CD4-positive, alpha-beta memory T cell (primary cell): ENCODE measurements around the gene PML. TPM values are rescaled to one million over a fixed set of nuclear protein-coding genes. Genes with fewer than 3 reads are reported as not detected.
"Not testable (repeated sequence)": the region's sequence is repeated elsewhere in the genome, so short reads cannot be mapped to it uniquely, and the experiment has no call there.

Experiments
- CTCF ChIA-PET: fragments of 350-600 bp; sonication (Branson Sonifier 250); formaldehyde crosslinking; loops from one replicate; lab custom pipeline; 2021; ENCODE audit warnings: inconsistent platforms; ENCODE audit not compliant: partially characterized antibody; lab: Charles Lee
- POLR2A ChIA-PET: fragments of 350-600 bp; sonication (Branson Sonifier 250); formaldehyde crosslinking; loops from one replicate; lab custom pipeline; 2021; ENCODE audit not compliant: partially characterized antibody; lab: Charles Lee
- DNase-seq, 5 donors: peaks; one replicate each; pipeline versions ENCODE4 v3.0.0 to v3.0.0-alpha.2; 2020 to 2022; ENCODE audit warnings: mixed read lengths in 1 of 5
- H3K27ac ChIP-seq: one replicate; pipeline ENCODE4 v1.7.0; 2013; ENCODE audit warnings: low read depth, low read length
- H3K27me3 ChIP-seq: 2 replicates; pipeline ENCODE4 v1.7.0; 2013; ENCODE audit warnings: mild to moderate bottlenecking, low read length, moderate library complexity; ENCODE audit not compliant: insufficient read depth
- H3K36me3 ChIP-seq: 2 replicates; pipeline ENCODE4 v1.7.0; 2013; ENCODE audit warnings: mild to moderate bottlenecking, low read length, moderate library complexity; ENCODE audit not compliant: insufficient read depth
- H3K4me1 ChIP-seq: 2 replicates; pipeline ENCODE4 v1.7.0; 2013; ENCODE audit warnings: mild to moderate bottlenecking, low read length, moderate library complexity; ENCODE audit not compliant: insufficient read depth
- H3K4me3 ChIP-seq, 2 donors: one replicate each; pipeline ENCODE4 v1.7.0; 2013; ENCODE audit warnings: low read length in 2 of 2, mild to moderate bottlenecking in 1 of 2
- H3K9me3 ChIP-seq, 2 donors: one replicate each; pipeline ENCODE4 v1.7.0; 2013; ENCODE audit warnings: low read length in 2 of 2, control low read depth in 1 of 2; ENCODE audit not compliant: control insufficient read depth in 1 of 2
- H3K27ac Mint-ChIP-seq, 7 donors: one replicate each; pipeline ENCODE4 v1.8.0; 2020 to 2021; ENCODE audit warnings: mixed read lengths in 7 of 7, mild to moderate bottlenecking in 6 of 7, inconsistent platforms in 3 of 7, moderate library complexity in 3 of 7
- H3K27me3 Mint-ChIP-seq, 2 donors: one replicate each; pipeline ENCODE4 v1.8.0; 2020 to 2021; ENCODE audit warnings: mixed read lengths in 2 of 2
- H3K36me3 Mint-ChIP-seq, 2 donors: one replicate each; pipeline ENCODE4 v1.8.0; 2020 to 2021; ENCODE audit warnings: mixed read lengths in 2 of 2, inconsistent platforms in 1 of 2, mild to moderate bottlenecking in 1 of 2
- H3K4me1 Mint-ChIP-seq, 4 donors: one replicate each; pipeline ENCODE4 v1.8.0; 2020 to 2021; ENCODE audit warnings: mixed read lengths in 4 of 4, mild to moderate bottlenecking in 1 of 4
- H3K4me3 Mint-ChIP-seq, 8 donors: one replicate each; pipeline ENCODE4 v1.8.0; 2020 to 2021; ENCODE audit warnings: mixed read lengths in 8 of 8, mild to moderate bottlenecking in 7 of 8, moderate library complexity in 6 of 8, inconsistent platforms in 3 of 8
- H3K9me3 Mint-ChIP-seq, 8 donors: one replicate each; pipeline ENCODE4 v1.8.0; 2020 to 2021; ENCODE audit warnings: mixed read lengths in 8 of 8, mild to moderate bottlenecking in 5 of 8, inconsistent platforms in 3 of 8, moderate library complexity in 1 of 8
- intact Hi-C: fragments of 100-400 bp; cut with micrococcal nuclease; formaldehyde crosslinking; loops from one replicate; pipeline ENCODE4 v1.15.1; 2023
- polyA plus RNA-seq, 2 donors: library from polyadenylated mRNA; unstranded; fragments of 300-500 nt; fragmentation: Illumina TruSeq; gene quantifications; one replicate each; pipeline ENCODE4 v1.2.3, GENCODE V29; 2021
- total RNA-seq, 2 experiments: library from RNA; stranded (reverse); gene quantifications; one replicate each; pipeline ENCODE4 v1.2.3, GENCODE V29; 2021

PML gene
- total and polyA plus RNA-seq, 4 experiments from 2014 or later: 9.6 to 66.6 (median 47.4) TPM

- Mint-ChIP-seq H3K9me3 (peaks cover 0 to 3% (median 0%) of the 10 kb centered on the region in 8 donors), H3K4me1 (peaks cover 2 to 18% (median 7%) of the 10 kb centered on the region in 4 donors), H3K27ac (peak overlapping the region in 1 of 7 donors; percentile 72), H3K36me3 (peaks cover 2 to 9% of the 10 kb centered on the region in 2 donors), H3K27me3 (peaks cover 0 to 2% of the 10 kb centered on the region in 2 donors), H3K4me3 (peak overlapping the region in 4 of 8 donors; percentile 17 to 46 (median 32))
- POLR2A ChIA-PET: no interaction called here
- intact Hi-C loops: no loop called here
- peaks cover 7% of the 10 kb centered on the region for H3K4me1 ChIP-seq
- no peak overlapping the region for H3K27ac ChIP-seq
- no peaks in the 10 kb centered on the region for H3K9me3 ChIP-seq
- no peaks in the 10 kb centered on the region for H3K36me3 ChIP-seq
- DNase-seq: peak; percentile 57 to 68 (median 61)
- H3K4me3 ChIP-seq: no peak overlapping the region
- CTCF ChIA-PET: interaction anchor here (1.3 to 4.1 kb wide), 6 partner anchors 9 to 269 kb away, joined by 4 to 14 read pairs (median 6); no protein-coding TSS in a partner anchor
- H3K27me3 ChIP-seq: no peaks in the 10 kb centered on the region
Observed at GRCh38 chr15:74053941-74054529, 59.5 kb downstream of the PML start.

DNA sequence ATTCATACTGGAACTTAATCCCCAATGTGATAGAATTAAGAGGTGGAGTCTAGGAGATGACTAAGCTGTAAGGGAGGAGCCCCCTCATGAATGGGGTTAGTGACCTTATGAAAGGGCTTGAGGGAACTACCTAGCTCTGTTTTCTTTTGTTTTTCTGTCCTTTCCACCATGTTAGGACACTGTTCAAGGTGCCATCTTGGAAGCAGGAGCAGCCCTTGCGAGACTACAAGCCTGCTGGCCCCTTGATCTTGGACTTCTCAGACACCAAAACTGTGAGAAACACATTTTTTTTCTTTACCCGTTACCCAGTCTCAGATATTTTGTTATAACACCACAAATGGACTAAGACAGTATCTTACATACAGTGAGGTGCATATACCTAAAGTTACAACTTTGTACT lies 61.3 kb downstream of the PML start:
- Mint-ChIP-seq H3K27me3 (peaks cover 0 to 2% of the 10 kb centered on the region in 2 donors), H3K4me3 (no peak overlapping the region), H3K9me3 (peaks cover 0 to 4% (median 0%) of the 10 kb centered on the region in 8 donors), H3K27ac (no peak overlapping the region), H3K4me1 (peaks cover 8 to 27% (median 14%) of the 10 kb centered on the region in 4 donors), H3K36me3 (peaks cover 2 to 13% of the 10 kb centered on the region in 2 donors)
- no peaks in the 10 kb centered on the region for H3K9me3 ChIP-seq
- no peaks in the 10 kb centered on the region for H3K36me3 ChIP-seq
- no peak for DNase-seq
- H3K27me3 ChIP-seq: no peaks in the 10 kb centered on the region
- intact Hi-C loops: no loop called here
- ChIA-PET CTCF (interaction anchor here (1.0 to 1.7 kb wide), 3 partner anchors 9 to 90 kb away, joined by 3 to 4 read pairs (median 4); no protein-coding TSS in a partner anchor), POLR2A (interaction anchor here (0.6 kb wide), 1 partner anchor 532 kb away, joined by 3 read pairs; no protein-coding TSS in a partner anchor)
- H3K4me1 ChIP-seq: peaks cover 13% of the 10 kb centered on the region
- no peak overlapping the region for H3K4me3 ChIP-seq
- H3K27ac ChIP-seq: no peak overlapping the region

GRCh38 chr15:74056330-74056729 lies 61.8 kb downstream of the PML start:
- H3K27me3 ChIP-seq, H3K9me3 Mint-ChIP-seq, H3K36me3 ChIP-seq, H3K27me3 Mint-ChIP-seq, H3K4me3 ChIP-seq, H3K9me3 ChIP-seq, intact Hi-C loops, H3K27ac Mint-ChIP-seq, DNase-seq, H3K27ac ChIP-seq, H3K4me3 Mint-ChIP-seq: not testable (repeated sequence)
- Mint-ChIP-seq H3K36me3 (peaks cover 2 to 13% of the 10 kb centered on the region in 2 donors), H3K4me1 (peaks cover 8 to 27% (median 14%) of the 10 kb centered on the region in 4 donors)
- peaks cover 13% of the 10 kb centered on the region for H3K4me1 ChIP-seq
- ChIA-PET CTCF (interaction anchor here (1.0 to 1.4 kb wide), 2 partner anchors 9 to 91 kb away, joined by 3 to 4 read pairs; no protein-coding TSS in a partner anchor), POLR2A (interaction anchor here (0.6 kb wide), 1 partner anchor 532 kb away, joined by 3 read pairs; no protein-coding TSS in a partner anchor)

DNA sequence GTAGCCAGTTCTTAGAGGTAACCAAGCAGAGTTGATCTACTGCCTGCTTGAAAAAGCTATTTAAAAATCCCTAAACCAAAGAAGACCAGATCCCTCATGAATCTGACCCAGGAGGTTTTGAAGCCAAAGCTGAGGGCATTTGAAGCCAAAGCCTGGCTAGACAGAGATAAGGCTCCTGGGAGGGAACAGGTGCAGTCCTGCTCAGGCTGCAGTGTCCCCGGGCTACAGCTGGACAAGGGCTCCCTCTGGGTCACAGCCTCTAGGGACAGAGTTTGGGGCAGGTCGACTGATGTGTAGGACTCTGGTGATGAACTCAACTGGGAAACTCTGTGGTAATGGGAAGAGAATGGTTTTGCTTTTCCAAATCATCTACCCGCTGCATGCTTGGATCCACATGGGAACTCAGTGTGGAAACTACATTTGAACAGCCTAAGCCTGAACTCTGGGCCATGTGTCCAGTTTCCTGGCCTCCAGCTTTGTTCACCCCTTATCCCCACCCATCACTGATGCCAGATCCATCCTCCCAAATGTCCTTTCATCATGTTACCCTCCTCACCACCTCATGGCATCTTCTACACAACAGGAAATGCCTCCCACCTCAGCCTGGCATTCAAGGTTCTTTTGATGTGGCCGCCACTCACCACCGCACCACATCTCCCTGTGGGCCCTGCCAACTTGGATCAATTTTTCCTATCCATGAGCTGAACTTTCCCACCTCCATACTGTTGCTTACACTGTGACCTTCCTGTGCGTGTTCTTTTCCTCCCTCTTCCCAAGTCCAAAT lies 64.7 kb downstream of the PML start:
- H3K4me1 ChIP-seq: peaks cover 11% of the 10 kb centered on the region
- H3K27me3 Mint-ChIP-seq, H3K27me3 ChIP-seq, POLR2A ChIA-PET, H3K27ac ChIP-seq, intact Hi-C loops, H3K9me3 ChIP-seq, H3K9me3 Mint-ChIP-seq, H3K27ac Mint-ChIP-seq, H3K4me3 ChIP-seq, H3K36me3 ChIP-seq, DNase-seq: not testable (repeated sequence)
- Mint-ChIP-seq H3K4me1 (peaks cover 6 to 17% (median 10%) of the 10 kb centered on the region in 4 donors), H3K4me3 (peak overlapping the region in 1 of 8 donors; percentile 7), H3K36me3 (peaks cover 2 to 13% of the 10 kb centered on the region in 2 donors)
- CTCF ChIA-PET: interaction anchor here (1.3 kb wide), 1 partner anchor 10 kb away, joined by 9 read pairs; no protein-coding TSS in a partner anchor

DNA sequence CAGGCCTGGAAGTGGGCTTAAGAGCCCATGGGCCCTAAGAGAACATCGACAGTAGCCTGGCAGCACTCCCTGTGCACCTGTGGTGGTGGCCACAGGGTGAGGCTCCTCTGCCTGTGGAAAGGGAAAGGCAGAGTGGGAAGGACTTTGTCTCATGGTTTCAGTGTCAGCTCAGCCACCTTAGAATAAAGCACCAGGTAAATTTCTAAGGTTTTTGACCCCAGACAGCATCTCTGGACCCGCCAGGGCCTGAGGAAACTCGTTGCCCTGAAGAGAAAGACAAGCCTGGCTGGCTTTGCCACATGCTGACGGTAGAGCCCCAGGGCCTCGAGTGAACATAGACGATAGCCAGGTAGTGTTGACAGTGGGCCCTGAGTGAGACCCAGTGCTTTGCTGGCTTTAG lies 65.7 kb downstream of the PML start:
- Histone ChIP-seq H3K36me3 (no peaks in the 10 kb centered on the region), H3K27ac (no peak overlapping the region), H3K27me3 (no peaks in the 10 kb centered on the region), H3K9me3 (no peaks in the 10 kb centered on the region), H3K4me1 (peaks cover 7% of the 10 kb centered on the region), H3K4me3 (no peak overlapping the region)
- Mint-ChIP-seq H3K36me3 (peaks cover 2 to 13% of the 10 kb centered on the region in 2 donors), H3K4me3 (no peak overlapping the region), H3K27me3 (peaks cover 0 to 2% of the 10 kb centered on the region in 2 donors), H3K27ac (no peak overlapping the region), H3K4me1 (peaks cover 6 to 13% (median 9%) of the 10 kb centered on the region in 4 donors), H3K9me3 (peaks cover 0 to 5% (median 0%) of the 10 kb centered on the region in 8 donors)
- no peak for DNase-seq
- ChIA-PET POLR2A (no interaction called here), CTCF (no interaction called here)
- intact Hi-C loops: no loop called here

- Histone ChIP-seq H3K27me3 (no peaks in the 10 kb centered on the region), H3K36me3 (no peaks in the 10 kb centered on the region), H3K4me3 (no peak overlapping the region), H3K27ac (no peak overlapping the region), H3K4me1 (peaks cover 7% of the 10 kb centered on the region), H3K9me3 (no peaks in the 10 kb centered on the region)
- H3K27me3 Mint-ChIP-seq: no peaks in the 10 kb centered on the region
- no peak overlapping the region for H3K4me3 Mint-ChIP-seq
- CTCF ChIA-PET: interaction anchor here (0.6 to 1.3 kb wide), 3 partner anchors 8 to 97 kb away, joined by 3 to 5 read pairs (median 3); no protein-coding TSS in a partner anchor
- H3K36me3 Mint-ChIP-seq: peaks cover 2 to 13% of the 10 kb centered on the region in 2 donors
- H3K4me1 Mint-ChIP-seq: peaks cover 6 to 13% (median 9%) of the 10 kb centered on the region in 4 donors
- POLR2A ChIA-PET: no interaction called here
- no peak for DNase-seq
- intact Hi-C loops: no loop called here
- H3K9me3 Mint-ChIP-seq: peaks cover 0 to 5% (median 0%) of the 10 kb centered on the region in 8 donors
- no peak overlapping the region for H3K27ac Mint-ChIP-seq
Observed at GRCh38 chr15:74062236-74062635, 67.7 kb downstream of the PML start.

GRCh38 chr15:74062671-74063070 lies 68.2 kb downstream of the PML start:
- H3K4me3 ChIP-seq: no peak overlapping the region
- ChIA-PET CTCF (interaction anchor here (0.7 to 1.3 kb wide), 2 partner anchors 9 to 14 kb away, joined by 3 to 5 read pairs; no protein-coding TSS in a partner anchor), POLR2A (no interaction called here)
- peaks cover 2 to 13% of the 10 kb centered on the region in 2 donors for H3K36me3 Mint-ChIP-seq
- H3K4me1 Mint-ChIP-seq: peaks cover 6 to 13% (median 9%) of the 10 kb centered on the region in 4 donors
- peaks cover 7% of the 10 kb centered on the region for H3K4me1 ChIP-seq
- H3K27me3 Mint-ChIP-seq: no peaks in the 10 kb centered on the region
- H3K27ac Mint-ChIP-seq: no peak overlapping the region
- no peaks in the 10 kb centered on the region for H3K27me3 ChIP-seq
- no peak overlapping the region for H3K27ac ChIP-seq
- intact Hi-C loops: no loop called here
- H3K9me3 ChIP-seq: no peaks in the 10 kb centered on the region
- no peaks in the 10 kb centered on the region for H3K36me3 ChIP-seq
- DNase-seq: no peak
- peaks cover 0 to 5% (median 0%) of the 10 kb centered on the region in 8 donors for H3K9me3 Mint-ChIP-seq
- H3K4me3 Mint-ChIP-seq: no peak overlapping the region
